ENCODE measurements around the gene HERC5. TPM values are rescaled to one million over a fixed set of nuclear protein-coding genes. Genes with fewer than 3 reads are reported as not detected.

Gene HERC5
- total and polyA plus RNA-seq, 2 donors = 19.1 to 19.3 TPM

- Histone ChIP-seq H3K9me3 (ENCODE audit: control insufficient read depth in 2 of 2, insufficient read depth in 1 of 2, low read length in 1 of 2) (no peaks in the 10 kb centered on the region), H3K4me1 (ENCODE audit: control insufficient read depth in 2 of 2, insufficient read depth in 2 of 2, low read length in 2 of 2) (peaks cover 4 to 18% of the 10 kb centered on the region in 2 donors), H3K36me3 (ENCODE audit: control insufficient read depth in 2 of 2, insufficient read depth in 2 of 2, low read length in 1 of 2) (peaks cover 0 to 13% of the 10 kb centered on the region in 2 donors)
Measured at GRCh38 chr4:88523325-88524129, 66.6 kb downstream of the HERC5 start, which contains the start of gene PYURF. PYURF (minus strand) TSS chr4:88523776; CDS start chr4:88523700, 76 bp downstream.

GRCh38 chr4:88524171-88524570, 67.3 kb downstream of the HERC5 start:
- Histone ChIP-seq H3K27ac (ENCODE audit: low read depth in 1 of 2, low read length in 1 of 2) (no peak overlapping the region), H3K4me1 (ENCODE audit: control insufficient read depth in 2 of 2, insufficient read depth in 2 of 2, low read length in 2 of 2) (peaks cover 4 to 18% of the 10 kb centered on the region in 2 donors), H3K4me3 (ENCODE audit: low read length in 2 of 2) (peak overlapping the region; percentile 82 to 87), H3K27me3 (ENCODE audit: control insufficient read depth in 2 of 2, insufficient read depth in 1 of 2, low read length in 1 of 2) (no peaks in the 10 kb centered on the region), H3K36me3 (ENCODE audit: control insufficient read depth in 2 of 2, insufficient read depth in 2 of 2, low read length in 1 of 2) (peaks cover 0 to 13% of the 10 kb centered on the region in 2 donors), H3K9me3 (ENCODE audit: control insufficient read depth in 2 of 2, insufficient read depth in 1 of 2, low read length in 1 of 2) (no peaks in the 10 kb centered on the region)
- WGBS = 91% methylated on average over 2 of the region's 2 CpGs
- no peak for DNase-seq (ENCODE audit: low read depth in 6 of 9, low spot score in 9 of 9)

More at GRCh38 chr4:88523325-88524129, 66.6 kb downstream of the HERC5 start, which contains the start of gene PYURF:
- WGBS = under 1% methylated on average over 68 of the region's 68 CpGs
- Histone ChIP-seq H3K27ac (ENCODE audit: low read depth in 1 of 2, low read length in 1 of 2) (peak within 1 kb of the TSS; percentile 67 to 80), H3K27me3 (ENCODE audit: control insufficient read depth in 2 of 2, insufficient read depth in 1 of 2, low read length in 1 of 2) (no peaks in the 10 kb centered on the region), H3K4me3 (ENCODE audit: low read length in 2 of 2) (peak within 1 kb of the TSS; percentile 82 to 87)
- peak in 6 of 9 donors; percentile 43 to 75 (median 54) for DNase-seq (ENCODE audit: low read depth in 6 of 9, low spot score in 9 of 9)

- 69% methylated on average over 1 of the region's 1 CpG for WGBS
- Histone ChIP-seq H3K4me3 (ENCODE audit: low read length in 2 of 2) (no peak overlapping the region), H3K9me3 (ENCODE audit: control insufficient read depth in 2 of 2, insufficient read depth in 1 of 2, low read length in 1 of 2) (no peaks in the 10 kb centered on the region), H3K4me1 (ENCODE audit: control insufficient read depth in 2 of 2, insufficient read depth in 2 of 2, low read length in 2 of 2) (peaks cover 4 to 18% of the 10 kb centered on the region in 2 donors), H3K27me3 (ENCODE audit: control insufficient read depth in 2 of 2, insufficient read depth in 1 of 2, low read length in 1 of 2) (no peaks in the 10 kb centered on the region), H3K27ac (ENCODE audit: low read depth in 1 of 2, low read length in 1 of 2) (no peak overlapping the region), H3K36me3 (ENCODE audit: control insufficient read depth in 2 of 2, insufficient read depth in 2 of 2, low read length in 1 of 2) (peaks cover 0 to 5% of the 10 kb centered on the region in 2 donors)
- peak in 2 of 9 donors; percentile 17 to 62 for DNase-seq (ENCODE audit: low read depth in 6 of 9, low spot score in 9 of 9)
Measured at GRCh38 chr4:88526221-88526815, 69.4 kb downstream of the HERC5 start.

- Histone ChIP-seq H3K27ac (ENCODE audit: low read depth in 1 of 2, low read length in 1 of 2) (no peak overlapping the region), H3K9me3 (ENCODE audit: control insufficient read depth in 2 of 2, insufficient read depth in 1 of 2, low read length in 1 of 2) (no peaks in the 10 kb centered on the region), H3K4me3 (ENCODE audit: low read length in 2 of 2) (no peak overlapping the region), H3K36me3 (ENCODE audit: control insufficient read depth in 2 of 2, insufficient read depth in 2 of 2, low read length in 1 of 2) (no peaks in the 10 kb centered on the region), H3K4me1 (ENCODE audit: control insufficient read depth in 2 of 2, insufficient read depth in 2 of 2, low read length in 2 of 2) (peaks cover 4 to 14% of the 10 kb centered on the region in 2 donors), H3K27me3 (ENCODE audit: control insufficient read depth in 2 of 2, insufficient read depth in 1 of 2, low read length in 1 of 2) (no peaks in the 10 kb centered on the region)
- 97% methylated on average over 8 of the region's 8 CpGs for WGBS
- DNase-seq (ENCODE audit: low read depth in 6 of 9, low spot score in 9 of 9) = no peak
Measured at GRCh38 chr4:88527787-88528186, 70.9 kb downstream of the HERC5 start.

- no peak for DNase-seq (ENCODE audit: low read depth in 6 of 9, low spot score in 9 of 9)
- WGBS = over 99% methylated on average over 3 of the region's 3 CpGs
- Histone ChIP-seq H3K4me3 (ENCODE audit: low read length in 2 of 2) (no peak overlapping the region), H3K4me1 (ENCODE audit: control insufficient read depth in 2 of 2, insufficient read depth in 2 of 2, low read length in 2 of 2) (peaks cover 3 to 9% of the 10 kb centered on the region in 2 donors), H3K36me3 (ENCODE audit: control insufficient read depth in 2 of 2, insufficient read depth in 2 of 2, low read length in 1 of 2) (no peaks in the 10 kb centered on the region), H3K9me3 (ENCODE audit: control insufficient read depth in 2 of 2, insufficient read depth in 1 of 2, low read length in 1 of 2) (no peaks in the 10 kb centered on the region), H3K27me3 (ENCODE audit: control insufficient read depth in 2 of 2, insufficient read depth in 1 of 2, low read length in 1 of 2) (no peaks in the 10 kb centered on the region), H3K27ac (ENCODE audit: low read depth in 1 of 2, low read length in 1 of 2) (no peak overlapping the region)
Measured at GRCh38 chr4:88528861-88529260, 71.9 kb downstream of the HERC5 start.

GRCh38 chr4:88531549-88531948, 74.6 kb downstream of the HERC5 start:
- 94% methylated on average over 3 of the region's 3 CpGs for WGBS
- no peaks in the 10 kb centered on the region for H3K27me3 ChIP-seq (ENCODE audit: control insufficient read depth in 2 of 2, insufficient read depth in 1 of 2, low read length in 1 of 2)
- peaks cover 0 to under 1% of the 10 kb centered on the region in 2 donors for H3K4me1 ChIP-seq (ENCODE audit: control insufficient read depth in 2 of 2, insufficient read depth in 2 of 2, low read length in 2 of 2)
- no peaks in the 10 kb centered on the region for H3K9me3 ChIP-seq (ENCODE audit: control insufficient read depth in 2 of 2, insufficient read depth in 1 of 2, low read length in 1 of 2)
- DNase-seq (ENCODE audit: low read depth in 6 of 9, low spot score in 9 of 9) = no peak
- no peak overlapping the region for H3K4me3 ChIP-seq (ENCODE audit: low read length in 2 of 2)
- H3K36me3 ChIP-seq (ENCODE audit: control insufficient read depth in 2 of 2, insufficient read depth in 2 of 2, low read length in 1 of 2) = no peaks in the 10 kb centered on the region
- no peak overlapping the region for H3K27ac ChIP-seq (ENCODE audit: low read depth in 1 of 2, low read length in 1 of 2)

GRCh38 chr4:88533088-88533790, 76.3 kb downstream of the HERC5 start:
- H3K4me1 ChIP-seq (ENCODE audit: control insufficient read depth in 2 of 2, insufficient read depth in 2 of 2, low read length in 2 of 2) = no peaks in the 10 kb centered on the region
- no peak for DNase-seq (ENCODE audit: low read depth in 6 of 9, low spot score in 9 of 9)
- H3K27me3 ChIP-seq (ENCODE audit: control insufficient read depth in 2 of 2, insufficient read depth in 1 of 2, low read length in 1 of 2) = no peaks in the 10 kb centered on the region
- H3K27ac ChIP-seq (ENCODE audit: low read depth in 1 of 2, low read length in 1 of 2) = no peak overlapping the region
- H3K36me3 ChIP-seq (ENCODE audit: control insufficient read depth in 2 of 2, insufficient read depth in 2 of 2, low read length in 1 of 2) = no peaks in the 10 kb centered on the region
- WGBS = 95% methylated on average over 6 of the region's 6 CpGs
- no peak overlapping the region for H3K4me3 ChIP-seq (ENCODE audit: low read length in 2 of 2)
- H3K9me3 ChIP-seq (ENCODE audit: control insufficient read depth in 2 of 2, insufficient read depth in 1 of 2, low read length in 1 of 2) = no peaks in the 10 kb centered on the region

GRCh38 chr4:88533937-88534750, 77.2 kb downstream of the HERC5 start:
- Histone ChIP-seq H3K4me3 (ENCODE audit: low read length in 2 of 2) (no peak overlapping the region), H3K27ac (ENCODE audit: low read depth in 1 of 2, low read length in 1 of 2) (no peak overlapping the region), H3K4me1 (ENCODE audit: control insufficient read depth in 2 of 2, insufficient read depth in 2 of 2, low read length in 2 of 2) (no peaks in the 10 kb centered on the region), H3K36me3 (ENCODE audit: control insufficient read depth in 2 of 2, insufficient read depth in 2 of 2, low read length in 1 of 2) (no peaks in the 10 kb centered on the region), H3K9me3 (ENCODE audit: control insufficient read depth in 2 of 2, insufficient read depth in 1 of 2, low read length in 1 of 2) (no peaks in the 10 kb centered on the region), H3K27me3 (ENCODE audit: control insufficient read depth in 2 of 2, insufficient read depth in 1 of 2, low read length in 1 of 2) (no peaks in the 10 kb centered on the region)
- no peak for DNase-seq (ENCODE audit: low read depth in 6 of 9, low spot score in 9 of 9)
- 85% methylated on average over 4 of the region's 4 CpGs for WGBS

All from thymus (tissue), 11 donors.